Vagina (tissue), 2 donors: Measurements from ENCODE around the gene RAP1A. TPM values are rescaled to one million over a fixed set of nuclear protein-coding genes. Genes with fewer than 3 reads are reported as not detected.
A peak's percentile ranks its signal among the peaks of the same experiment; 100 is the strongest.

Experiments used
- DNase-seq, 2 donors: peaks; one replicate each; pipeline ENCODE4 v3.0.0-alpha.2; 2017; ENCODE audit errors: extremely low spot score in 2 of 2
- H3K27ac ChIP-seq: fragments of 200-600 bp; sonication (generic); one replicate; pipeline ENCODE4 v1.5.1; 2019
- H3K27me3 ChIP-seq: fragments of 200-600 bp; sonication (generic); one replicate; pipeline ENCODE4 v1.5.1; 2019
- H3K36me3 ChIP-seq, 2 donors: fragments of 200-600 bp; sonication (generic); one replicate each; pipeline ENCODE4 v1.5.1; 2017 to 2019
- H3K4me1 ChIP-seq: fragments of 200-600 bp; sonication (generic); one replicate; pipeline ENCODE4 v1.5.1; 2019
- H3K4me3 ChIP-seq, 2 donors: fragments of 200-600 bp; sonication (generic); 1 replicate in 1 of 2; 2 replicates in 1 of 2; pipeline ENCODE4 v1.5.1; 2016 to 2019
- H3K9me3 ChIP-seq: fragments of 200-600 bp; sonication (generic); one replicate; pipeline ENCODE4 v1.5.1; 2019
- CTCF ChIP-seq, 3 experiments: fragments of 450-650 bp in 2 of 3; fragments of 200-600 bp in 1 of 3; sonication (generic) in 1 of 3; IDR thresholded peaks; one replicate each; pipeline ENCODE4 v1.5.1; 2017 to 2019; ENCODE audit warnings: antibody characterized with exemption in 3 of 3, mild to moderate bottlenecking in 2 of 3, moderate library complexity in 2 of 3
- POLR2A ChIP-seq, 2 donors: fragments of 450-650 bp; IDR thresholded peaks; one replicate each; pipeline ENCODE4 v1.6.1; 2017; ENCODE audit warnings: antibody characterized with exemption in 2 of 2, mild to moderate bottlenecking in 2 of 2, moderate library complexity in 2 of 2
- POLR2AphosphoS5 ChIP-seq, 2 donors: sonication (generic); formaldehyde crosslinking; IDR thresholded peaks; one replicate each; pipeline ENCODE4 v1.9.0; 2017; ENCODE audit warnings: antibody characterized with exemption in 2 of 2, mild to moderate bottlenecking in 2 of 2, low read depth in 1 of 2; ENCODE audit not compliant: insufficient read depth in 1 of 2
- intact Hi-C: fragments of 100-400 bp; cut with DNase I; formaldehyde crosslinking; loops from one replicate; pipeline ENCODE4 v1.15.1; 2023
- total RNA-seq: library from RNA; depleted of rRNA; stranded (reverse); fragments of >200 nt; gene quantifications from one replicate; pipeline ENCODE4 v1.2.3, GENCODE V29; 2016

Gene RAP1A
- total RNA-seq, 1 donor from 2014 or later, result 52.5 TPM

GRCh38 chr1:111585447-111586086 is 34.0 kb upstream of the RAP1A start:
- Histone ChIP-seq H3K27me3 (no peaks in the 10 kb centered on the region), H3K9me3 (no peaks in the 10 kb centered on the region), H3K4me3 (no peak overlapping the region), H3K27ac (no peak overlapping the region), H3K4me1 (peaks cover 5% of the 10 kb centered on the region), H3K36me3 (no peaks in the 10 kb centered on the region)
- no peak for TF ChIP-seq CTCF (IDR thresholded peaks at IDR 0.05)
- TF ChIP-seq POLR2A (IDR thresholded peaks at IDR 0.05), result no peak
- no peak for TF ChIP-seq POLR2AphosphoS5 (IDR thresholded peaks at IDR 0.05; ENCODE audit: insufficient read depth in 1 of 2, low read depth in 1 of 2)
- intact Hi-C loops, result no loop called here
- no peak for DNase-seq

GRCh38 chr1:111586112-111586511 is 33.5 kb upstream of the RAP1A start:
- TF ChIP-seq CTCF (IDR thresholded peaks at IDR 0.05) (no peak), POLR2A (IDR thresholded peaks at IDR 0.05) (no peak), POLR2AphosphoS5 (IDR thresholded peaks at IDR 0.05; ENCODE audit: insufficient read depth in 1 of 2, low read depth in 1 of 2) (no peak)
- no peak overlapping the region for H3K4me3 ChIP-seq
- DNase-seq, result no peak
- H3K27me3 ChIP-seq, result no peaks in the 10 kb centered on the region
- H3K9me3 ChIP-seq, result no peaks in the 10 kb centered on the region
- H3K4me1 ChIP-seq, result peaks cover 5% of the 10 kb centered on the region
- H3K27ac ChIP-seq, result no peak overlapping the region
- intact Hi-C loops, result no loop called here
- no peaks in the 10 kb centered on the region for H3K36me3 ChIP-seq

- H3K9me3 ChIP-seq, result no peaks in the 10 kb centered on the region
- H3K36me3 ChIP-seq, result no peaks in the 10 kb centered on the region
- intact Hi-C loops, result no loop called here
- TF ChIP-seq CTCF (IDR thresholded peaks at IDR 0.05) (no peak), POLR2A (IDR thresholded peaks at IDR 0.05) (no peak), POLR2AphosphoS5 (IDR thresholded peaks at IDR 0.05; ENCODE audit: insufficient read depth in 1 of 2, low read depth in 1 of 2) (no peak)
- H3K27me3 ChIP-seq, result no peaks in the 10 kb centered on the region
- H3K4me3 ChIP-seq, result no peak overlapping the region
- no peak for DNase-seq
- H3K4me1 ChIP-seq, result peaks cover 17% of the 10 kb centered on the region
- H3K27ac ChIP-seq, result no peak overlapping the region
These were observed 31.9 kb upstream of the RAP1A start for GRCh38 chr1:111587509-111588174.

GRCh38 chr1:111591937-111592336 is 27.7 kb upstream of the RAP1A start:
- H3K27me3 ChIP-seq, result no peaks in the 10 kb centered on the region
- no peak for DNase-seq
- H3K36me3 ChIP-seq, result no peaks in the 10 kb centered on the region
- H3K4me3 ChIP-seq, result no peak overlapping the region
- TF ChIP-seq CTCF (IDR thresholded peaks at IDR 0.05) (no peak), POLR2AphosphoS5 (IDR thresholded peaks at IDR 0.05; ENCODE audit: insufficient read depth in 1 of 2, low read depth in 1 of 2) (no peak), POLR2A (IDR thresholded peaks at IDR 0.05) (no peak)
- H3K9me3 ChIP-seq, result no peaks in the 10 kb centered on the region
- H3K4me1 ChIP-seq, result peaks cover 50% of the 10 kb centered on the region
- intact Hi-C loops, result no loop called here
- H3K27ac ChIP-seq, result peak overlapping the region; percentile 78
